Kidney glomerular epithelial cell (primary cell): ENCODE results near the gene FOXP1.

Experiments used
- DNase-seq: peaks from one replicate; lab custom pipeline; 2025; lab: John Stamatoyannopoulos, UW

The FOXP1 gene

GRCh38 chr3:71485896-71486295 is 97.6 kb downstream of the FOXP1 start:
- no peak for DNase-seq

- no peak for DNase-seq
Measured at GRCh38 chr3:71484452-71484851, 99.1 kb downstream of the FOXP1 start.

- DNase-seq: no peak
Measured at GRCh38 chr3:71484047-71484446, 99.5 kb downstream of the FOXP1 start.

GRCh38 chr3:71482771-71483170 is 100.8 kb downstream of the FOXP1 start:
- DNase-seq: no peak

GRCh38 chr3:71478568-71478967 is 105.0 kb downstream of the FOXP1 start:
- DNase-seq: peak; percentile 15

GRCh38 chr3:71476950-71477349 is 106.6 kb downstream of the FOXP1 start:
- no peak for DNase-seq

GRCh38 chr3:71469138-71469435 is 114.4 kb downstream of the FOXP1 start:
- no peak for DNase-seq

- no peak for DNase-seq
Measured at GRCh38 chr3:71468311-71469137, 115.0 kb downstream of the FOXP1 start.

GRCh38 chr3:71466483-71466882 is 117.0 kb downstream of the FOXP1 start:
- no peak for DNase-seq

GRCh38 chr3:71465371-71466036 is 118.0 kb downstream of the FOXP1 start:
- no peak for DNase-seq

GRCh38 chr3:71464613-71465012 is 118.9 kb downstream of the FOXP1 start:
- no peak for DNase-seq

GRCh38 chr3:71463617-71464016 is 119.9 kb downstream of the FOXP1 start:
- DNase-seq: no peak

- no peak for DNase-seq
Measured at GRCh38 chr3:71462586-71462985, 120.9 kb downstream of the FOXP1 start.

GRCh38 chr3:71461749-71462483 is 121.6 kb downstream of the FOXP1 start:
- DNase-seq: peak; percentile 46

- DNase-seq: no peak
Measured at GRCh38 chr3:71461114-71461513, 122.4 kb downstream of the FOXP1 start.

GRCh38 chr3:71458895-71459294 is 124.6 kb downstream of the FOXP1 start:
- no peak for DNase-seq

- no peak for DNase-seq
Measured at GRCh38 chr3:71456826-71457225, 126.7 kb downstream of the FOXP1 start.

GRCh38 chr3:71456156-71456555 is 127.4 kb downstream of the FOXP1 start:
- no peak for DNase-seq

- DNase-seq: no peak
Measured at GRCh38 chr3:71454512-71455403, 128.8 kb downstream of the FOXP1 start.

- no peak for DNase-seq
Measured at GRCh38 chr3:71453822-71454511, 129.6 kb downstream of the FOXP1 start.

- DNase-seq: no peak
Measured at GRCh38 chr3:71453319-71453718, 130.2 kb downstream of the FOXP1 start.
